LoVo (cell line): ENCODE measurements around the gene KCNJ3.
A peak's percentile ranks its signal among the peaks of the same experiment; 100 is the strongest.

Experiments used
- DNase-seq: peaks from one replicate; pipeline ENCODE4 v3.0.0-alpha.2; 2016; ENCODE audit warnings: low spot score

Gene KCNJ3

GRCh38 chr2:154707994-154708575 is 9.6 kb downstream of the KCNJ3 start:
- DNase-seq = no peak

- no peak for DNase-seq
These were observed 10.7 kb downstream of the KCNJ3 start for GRCh38 chr2:154709215-154709614.

- no peak for DNase-seq
These were observed 11.6 kb downstream of the KCNJ3 start for GRCh38 chr2:154710078-154710477.

- no peak for DNase-seq
These were observed 12.2 kb downstream of the KCNJ3 start for GRCh38 chr2:154710685-154711084.

- DNase-seq = no peak
These were observed 15.2 kb downstream of the KCNJ3 start for GRCh38 chr2:154713675-154714074.

- DNase-seq = no peak
These were observed 22.2 kb downstream of the KCNJ3 start for GRCh38 chr2:154720651-154721050.

- peak; percentile 54 for DNase-seq
These were observed 25.8 kb downstream of the KCNJ3 start for GRCh38 chr2:154724194-154724797.

GRCh38 chr2:154740361-154740760 is 41.9 kb downstream of the KCNJ3 start:
- no peak for DNase-seq

- DNase-seq = no peak
These were observed 60.4 kb downstream of the KCNJ3 start for GRCh38 chr2:154758871-154759270.

- DNase-seq = no peak
These were observed 64.1 kb downstream of the KCNJ3 start for GRCh38 chr2:154762638-154763037.

GRCh38 chr2:154771664-154772284 is 73.3 kb downstream of the KCNJ3 start:
- no peak for DNase-seq

- DNase-seq = no peak
These were observed 78.3 kb downstream of the KCNJ3 start for GRCh38 chr2:154776825-154777224.

- DNase-seq = no peak
These were observed 95.9 kb downstream of the KCNJ3 start for GRCh38 chr2:154794406-154794805.

GRCh38 chr2:154795651-154796050 is 97.2 kb downstream of the KCNJ3 start:
- DNase-seq = no peak

GRCh38 chr2:154804451-154804850 is 106.0 kb downstream of the KCNJ3 start:
- DNase-seq = no peak

- DNase-seq = no peak
These were observed 115.1 kb downstream of the KCNJ3 start for GRCh38 chr2:154813636-154814035.

- DNase-seq = no peak
These were observed 116.4 kb downstream of the KCNJ3 start for GRCh38 chr2:154814856-154815255.

- no peak for DNase-seq
These were observed 126.9 kb downstream of the KCNJ3 start for GRCh38 chr2:154825358-154825757.

- DNase-seq = no peak
These were observed 128.3 kb downstream of the KCNJ3 start for GRCh38 chr2:154826827-154827226.

GRCh38 chr2:154827286-154827685 is 128.8 kb downstream of the KCNJ3 start:
- DNase-seq = no peak

- DNase-seq = no peak
These were observed 134.2 kb downstream of the KCNJ3 start for GRCh38 chr2:154832711-154833110.

- no peak for DNase-seq
These were observed 138.1 kb downstream of the KCNJ3 start for GRCh38 chr2:154836632-154837031.

GRCh38 chr2:154837035-154837434 is 138.5 kb downstream of the KCNJ3 start:
- no peak for DNase-seq

GRCh38 chr2:154844513-154844912 is 146.0 kb downstream of the KCNJ3 start:
- no peak for DNase-seq
